Measurements from ENCODE around the gene ESYT2. TPM values are rescaled to one million over a fixed set of nuclear protein-coding genes. Genes with fewer than 3 reads are reported as not detected.

The ESYT2 gene
- total RNA-seq, 1 donor from 2014 or later: 38.1 TPM

- Histone ChIP-seq H3K9ac (ENCODE audit: low read depth in 1 of 3, low read length in 3 of 3) (no peak overlapping the region), H3K4me1 (ENCODE audit: control insufficient read depth in 3 of 3, insufficient read depth in 3 of 3, low read length in 3 of 3) (no peaks in the 10 kb centered on the region), H3K36me3 (ENCODE audit: control insufficient read depth in 3 of 3, insufficient read depth in 3 of 3, low read length in 3 of 3) (peaks cover 42 to 73% (median 69%) of the 10 kb centered on the region in 3 donors), H3K27me3 (ENCODE audit: control insufficient read depth in 3 of 3, insufficient read depth in 3 of 3, low read length in 3 of 3) (no peaks in the 10 kb centered on the region), H3K4me3 (ENCODE audit: low read length in 3 of 3) (no peak overlapping the region), H3K27ac (ENCODE audit: low read depth, low read length) (no peak overlapping the region), H3K9me3 (ENCODE audit: control insufficient read depth in 3 of 3, low read length in 3 of 3) (no peaks in the 10 kb centered on the region)
These were observed 69.4 kb downstream of the ESYT2 start for GRCh38 chr7:158759749-158760444.

GRCh38 chr7:158759245-158759614 is 70.1 kb downstream of the ESYT2 start:
- no peak overlapping the region for H3K9ac ChIP-seq (ENCODE audit: low read depth in 1 of 3, low read length in 3 of 3)
- H3K27ac ChIP-seq (ENCODE audit: low read depth, low read length): no peak overlapping the region
- peaks cover 35 to 69% (median 67%) of the 10 kb centered on the region in 3 donors for H3K36me3 ChIP-seq (ENCODE audit: control insufficient read depth in 3 of 3, insufficient read depth in 3 of 3, low read length in 3 of 3)
- H3K4me3 ChIP-seq (ENCODE audit: low read length in 3 of 3): no peak overlapping the region
- no peaks in the 10 kb centered on the region for H3K4me1 ChIP-seq (ENCODE audit: control insufficient read depth in 3 of 3, insufficient read depth in 3 of 3, low read length in 3 of 3)
- H3K9me3 ChIP-seq (ENCODE audit: control insufficient read depth in 3 of 3, low read length in 3 of 3): no peaks in the 10 kb centered on the region
- no peaks in the 10 kb centered on the region for H3K27me3 ChIP-seq (ENCODE audit: control insufficient read depth in 3 of 3, insufficient read depth in 3 of 3, low read length in 3 of 3)

- no peaks in the 10 kb centered on the region for H3K4me1 ChIP-seq (ENCODE audit: control insufficient read depth in 3 of 3, insufficient read depth in 3 of 3, low read length in 3 of 3)
- H3K27me3 ChIP-seq (ENCODE audit: control insufficient read depth in 3 of 3, insufficient read depth in 3 of 3, low read length in 3 of 3): no peaks in the 10 kb centered on the region
- H3K9ac ChIP-seq (ENCODE audit: low read depth in 1 of 3, low read length in 3 of 3): no peak overlapping the region
- no peak overlapping the region for H3K27ac ChIP-seq (ENCODE audit: low read depth, low read length)
- H3K36me3 ChIP-seq (ENCODE audit: control insufficient read depth in 3 of 3, insufficient read depth in 3 of 3, low read length in 3 of 3): peaks cover 33 to 67% (median 66%) of the 10 kb centered on the region in 3 donors
- no peak overlapping the region for H3K4me3 ChIP-seq (ENCODE audit: low read length in 3 of 3)
- no peaks in the 10 kb centered on the region for H3K9me3 ChIP-seq (ENCODE audit: control insufficient read depth in 3 of 3, low read length in 3 of 3)
These were observed 70.6 kb downstream of the ESYT2 start for GRCh38 chr7:158758586-158759244.

- Histone ChIP-seq H3K27me3 (ENCODE audit: control insufficient read depth in 3 of 3, insufficient read depth in 3 of 3, low read length in 3 of 3) (no peaks in the 10 kb centered on the region), H3K36me3 (ENCODE audit: control insufficient read depth in 3 of 3, insufficient read depth in 3 of 3, low read length in 3 of 3) (peaks cover 35 to 65% (median 64%) of the 10 kb centered on the region in 3 donors), H3K9me3 (ENCODE audit: control insufficient read depth in 3 of 3, low read length in 3 of 3) (no peaks in the 10 kb centered on the region)
These were observed 71.8 kb downstream of the ESYT2 start for GRCh38 chr7:158757404-158757989.

GRCh38 chr7:158754746-158755444 is 74.4 kb downstream of the ESYT2 start:
- Histone ChIP-seq H3K36me3 (ENCODE audit: control insufficient read depth in 3 of 3, insufficient read depth in 3 of 3, low read length in 3 of 3) (peaks cover 25 to 46% (median 44%) of the 10 kb centered on the region in 3 donors), H3K4me1 (ENCODE audit: control insufficient read depth in 3 of 3, insufficient read depth in 3 of 3, low read length in 3 of 3) (no peaks in the 10 kb centered on the region), H3K9ac (ENCODE audit: low read depth in 1 of 3, low read length in 3 of 3) (no peak overlapping the region), H3K9me3 (ENCODE audit: control insufficient read depth in 3 of 3, low read length in 3 of 3) (no peaks in the 10 kb centered on the region), H3K4me3 (ENCODE audit: low read length in 3 of 3) (no peak overlapping the region), H3K27ac (ENCODE audit: low read depth, low read length) (no peak overlapping the region), H3K27me3 (ENCODE audit: control insufficient read depth in 3 of 3, insufficient read depth in 3 of 3, low read length in 3 of 3) (no peaks in the 10 kb centered on the region)

More at GRCh38 chr7:158757404-158757989, 71.8 kb downstream of the ESYT2 start:
- Histone ChIP-seq H3K4me1 (ENCODE audit: control insufficient read depth in 3 of 3, insufficient read depth in 3 of 3, low read length in 3 of 3) (no peaks in the 10 kb centered on the region), H3K4me3 (ENCODE audit: low read length in 3 of 3) (no peak overlapping the region), H3K27ac (ENCODE audit: low read depth, low read length) (no peak overlapping the region), H3K9ac (ENCODE audit: low read depth in 1 of 3, low read length in 3 of 3) (no peak overlapping the region)

GRCh38 chr7:158753900-158754299 is 75.4 kb downstream of the ESYT2 start:
- H3K27me3 ChIP-seq (ENCODE audit: control insufficient read depth in 3 of 3, insufficient read depth in 3 of 3, low read length in 3 of 3): no peaks in the 10 kb centered on the region

GRCh38 chr7:158751751-158752150 is 77.6 kb downstream of the ESYT2 start:
- Histone ChIP-seq H3K36me3 (ENCODE audit: control insufficient read depth in 3 of 3, insufficient read depth in 3 of 3, low read length in 3 of 3) (peaks cover 16 to 41% (median 38%) of the 10 kb centered on the region in 3 donors), H3K27me3 (ENCODE audit: control insufficient read depth in 3 of 3, insufficient read depth in 3 of 3, low read length in 3 of 3) (no peaks in the 10 kb centered on the region)

More at GRCh38 chr7:158753900-158754299, 75.4 kb downstream of the ESYT2 start:
- peaks cover 20 to 43% (median 42%) of the 10 kb centered on the region in 3 donors for H3K36me3 ChIP-seq (ENCODE audit: control insufficient read depth in 3 of 3, insufficient read depth in 3 of 3, low read length in 3 of 3)
- no peak overlapping the region for H3K27ac ChIP-seq (ENCODE audit: low read depth, low read length)
- H3K4me1 ChIP-seq (ENCODE audit: control insufficient read depth in 3 of 3, insufficient read depth in 3 of 3, low read length in 3 of 3): no peaks in the 10 kb centered on the region
- H3K9ac ChIP-seq (ENCODE audit: low read depth in 1 of 3, low read length in 3 of 3): no peak overlapping the region
- no peaks in the 10 kb centered on the region for H3K9me3 ChIP-seq (ENCODE audit: control insufficient read depth in 3 of 3, low read length in 3 of 3)
- H3K4me3 ChIP-seq (ENCODE audit: low read length in 3 of 3): no peak overlapping the region

GRCh38 chr7:158751199-158751598 is 78.1 kb downstream of the ESYT2 start:
- peaks cover 21 to 41% (median 39%) of the 10 kb centered on the region in 3 donors for H3K36me3 ChIP-seq (ENCODE audit: control insufficient read depth in 3 of 3, insufficient read depth in 3 of 3, low read length in 3 of 3)
- no peaks in the 10 kb centered on the region for H3K4me1 ChIP-seq (ENCODE audit: control insufficient read depth in 3 of 3, insufficient read depth in 3 of 3, low read length in 3 of 3)
- no peaks in the 10 kb centered on the region for H3K9me3 ChIP-seq (ENCODE audit: control insufficient read depth in 3 of 3, low read length in 3 of 3)
- no peak overlapping the region for H3K9ac ChIP-seq (ENCODE audit: low read depth in 1 of 3, low read length in 3 of 3)
- H3K27me3 ChIP-seq (ENCODE audit: control insufficient read depth in 3 of 3, insufficient read depth in 3 of 3, low read length in 3 of 3): no peaks in the 10 kb centered on the region
- H3K4me3 ChIP-seq (ENCODE audit: low read length in 3 of 3): no peak overlapping the region
- no peak overlapping the region for H3K27ac ChIP-seq (ENCODE audit: low read depth, low read length)

More at GRCh38 chr7:158751751-158752150, 77.6 kb downstream of the ESYT2 start:
- no peak overlapping the region for H3K4me3 ChIP-seq (ENCODE audit: low read length in 3 of 3)
- no peaks in the 10 kb centered on the region for H3K9me3 ChIP-seq (ENCODE audit: control insufficient read depth in 3 of 3, low read length in 3 of 3)
- no peak overlapping the region for H3K27ac ChIP-seq (ENCODE audit: low read depth, low read length)
- no peaks in the 10 kb centered on the region for H3K4me1 ChIP-seq (ENCODE audit: control insufficient read depth in 3 of 3, insufficient read depth in 3 of 3, low read length in 3 of 3)
- no peak overlapping the region for H3K9ac ChIP-seq (ENCODE audit: low read depth in 1 of 3, low read length in 3 of 3)

GRCh38 chr7:158750702-158751101 is 78.6 kb downstream of the ESYT2 start:
- Histone ChIP-seq H3K27ac (ENCODE audit: low read depth, low read length) (no peak overlapping the region), H3K4me3 (ENCODE audit: low read length in 3 of 3) (no peak overlapping the region), H3K9me3 (ENCODE audit: control insufficient read depth in 3 of 3, low read length in 3 of 3) (no peaks in the 10 kb centered on the region), H3K27me3 (ENCODE audit: control insufficient read depth in 3 of 3, insufficient read depth in 3 of 3, low read length in 3 of 3) (no peaks in the 10 kb centered on the region), H3K9ac (ENCODE audit: low read depth in 1 of 3, low read length in 3 of 3) (no peak overlapping the region), H3K36me3 (ENCODE audit: control insufficient read depth in 3 of 3, insufficient read depth in 3 of 3, low read length in 3 of 3) (peaks cover 24 to 43% (median 41%) of the 10 kb centered on the region in 3 donors), H3K4me1 (ENCODE audit: control insufficient read depth in 3 of 3, insufficient read depth in 3 of 3, low read length in 3 of 3) (no peaks in the 10 kb centered on the region)
